ENCODE measurements around the gene ACKR1.

GRCh38 chr1:159209061-159209460 lies 4.4 kb downstream of the ACKR1 start:
- no peak for TF ChIP-seq CTCF (IDR thresholded peaks at IDR 0.05; ENCODE audit: extremely low read depth in 1 of 2, insufficient read depth in 1 of 2, low read depth in 1 of 2, low read length in 2 of 2)
- TF ChIP-seq JUN (IDR thresholded peaks at IDR 0.05; ENCODE audit: borderline replicate concordance, insufficient read depth, insufficient read length, low read depth): no peak
- no peak for TF ChIP-seq EZH2 (IDR thresholded peaks at IDR 0.05; ENCODE audit: borderline replicate concordance, low read depth, low read length, severe bottlenecking)
- no peak for TF ChIP-seq POLR2A (IDR thresholded peaks at IDR 0.05; ENCODE audit: low read depth, low read length)

All from endothelial cell of umbilical vein (primary cell).